Stimulated activated CD4-positive, alpha-beta T cell treated with anti-CD3 and anti-CD28 coated beads, Interleukin-4, amount 100 ng/mL, for 24 hours (primary cell): ENCODE data around the gene PBX1.

Experiments used
- DNase-seq: peaks from one replicate; pipeline ENCODE4 v3.0.0-alpha.2; 2020

The PBX1 gene

DNA sequence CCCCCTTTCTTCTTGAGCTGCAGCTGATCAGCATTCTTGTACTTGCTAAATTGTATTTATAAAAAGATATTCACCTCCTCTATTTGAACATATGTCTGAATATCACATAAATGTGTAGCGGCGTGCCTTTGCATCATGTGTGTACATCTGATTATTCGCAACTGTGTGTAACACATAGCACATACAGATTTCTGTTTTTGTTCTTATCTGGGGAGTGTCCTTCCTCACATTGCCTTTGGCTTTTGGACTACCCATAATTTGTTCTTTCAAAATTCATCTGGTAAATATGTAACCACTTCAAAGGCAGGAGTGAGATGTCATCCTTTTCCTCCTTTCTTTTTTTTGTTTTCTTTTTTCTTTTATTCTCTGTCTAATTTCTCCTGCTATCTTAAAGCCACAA, 113.6 kb downstream of the PBX1 start:
- DNase-seq, result no peak

DNA sequence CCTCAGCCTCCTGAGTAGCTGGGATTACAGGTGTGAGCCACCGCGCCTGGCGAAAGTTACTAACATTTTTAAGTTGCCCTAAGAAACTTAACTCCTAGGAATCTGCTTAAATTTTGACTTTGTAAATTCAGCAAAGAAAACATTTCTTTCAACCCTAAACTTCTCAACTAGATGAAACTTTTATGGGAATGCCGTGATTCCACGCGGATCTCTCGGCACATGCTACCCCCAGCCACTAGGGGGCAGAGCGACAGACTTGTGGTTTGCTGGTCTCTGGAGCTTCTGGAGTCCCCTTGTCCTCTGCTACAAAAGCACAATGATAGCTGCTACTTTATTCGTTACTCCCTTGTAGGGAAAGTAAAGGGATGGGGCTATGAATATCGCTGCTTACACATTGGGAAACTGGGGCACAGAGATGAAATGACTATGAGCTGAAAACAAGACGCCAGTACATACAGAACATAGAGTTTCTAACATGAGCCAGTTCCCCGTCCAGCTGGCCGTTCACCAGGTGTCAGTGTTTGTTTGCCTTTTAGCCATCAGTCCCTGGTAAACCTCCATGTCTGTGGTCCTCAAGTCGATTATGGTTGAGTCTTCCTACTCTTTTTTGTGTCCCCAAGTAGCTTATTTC, 114.7 kb downstream of the PBX1 start:
- DNase-seq, result no peak

DNA sequence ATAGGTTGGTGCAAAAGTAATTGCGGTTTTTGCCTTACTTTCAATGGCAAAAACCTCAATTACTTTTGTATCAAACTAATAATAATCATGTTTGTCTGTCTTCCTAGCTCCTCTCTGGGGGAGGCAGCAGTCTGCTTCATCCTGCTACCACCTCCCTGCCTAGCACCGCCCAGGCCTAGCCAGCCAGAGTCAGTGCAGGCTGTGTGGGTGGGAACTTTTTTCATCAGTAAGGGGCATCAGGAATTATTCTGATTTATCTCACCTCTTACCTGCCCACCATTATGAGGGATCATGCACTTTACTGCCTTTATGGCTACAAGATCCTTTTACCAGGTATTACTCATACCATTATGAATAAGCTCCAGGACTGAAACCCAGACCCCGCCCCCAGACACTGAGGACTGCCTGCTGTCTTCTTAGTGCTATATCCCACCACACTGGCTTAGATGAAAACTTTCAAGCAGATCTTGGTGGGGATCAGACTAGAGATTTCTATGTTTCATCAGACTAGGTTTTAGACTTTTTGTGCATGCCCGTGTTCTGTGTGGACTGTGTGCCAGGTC, 116.4 kb downstream of the PBX1 start:
- no peak for DNase-seq

DNA sequence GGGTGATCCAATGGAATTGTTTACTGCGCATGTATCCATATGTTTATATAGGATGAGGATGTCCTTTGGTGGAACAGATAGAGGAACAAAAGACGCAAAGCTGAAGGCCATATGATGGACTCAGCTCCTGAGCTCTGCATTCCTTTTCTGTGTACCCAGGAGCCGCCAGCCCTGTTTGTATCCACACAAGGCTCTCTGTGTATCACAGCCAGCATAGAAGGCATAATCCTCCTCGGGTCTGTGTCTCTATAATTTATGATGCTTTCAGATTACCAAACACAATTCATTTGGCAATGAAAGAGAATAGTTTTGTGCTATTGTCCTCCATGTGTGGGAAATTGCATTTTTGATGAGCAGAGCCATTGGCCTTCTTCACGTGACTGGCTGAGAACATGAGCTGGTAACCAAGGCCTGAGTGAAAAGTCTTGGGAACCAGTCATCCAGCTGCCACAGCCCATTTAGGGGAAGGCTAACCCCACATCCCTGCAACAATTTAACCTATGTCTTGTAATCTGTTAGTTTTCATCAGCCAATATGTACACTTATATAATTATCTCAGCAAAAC, 119.2 kb downstream of the PBX1 start:
- no peak for DNase-seq

DNA sequence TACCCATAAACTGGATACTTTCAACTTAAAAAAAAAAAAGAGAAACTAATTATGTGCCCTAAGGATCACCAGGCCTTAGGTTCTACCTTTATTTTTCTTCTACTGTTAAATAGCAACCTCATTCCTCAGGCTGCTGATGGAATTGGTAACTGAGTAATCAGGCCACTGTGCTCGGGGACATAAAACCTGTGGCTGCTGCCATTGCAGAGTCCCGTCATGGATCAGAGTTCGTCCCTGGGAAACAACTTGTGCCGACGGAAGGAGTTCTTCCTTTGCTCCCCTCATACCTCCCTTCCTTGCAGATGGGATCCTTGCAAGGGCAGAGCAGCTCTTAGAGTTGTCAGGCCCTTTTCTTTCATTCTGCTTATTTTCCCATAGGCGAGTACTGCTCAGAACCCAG, 123.6 kb downstream of the PBX1 start:
- DNase-seq, result no peak

DNA sequence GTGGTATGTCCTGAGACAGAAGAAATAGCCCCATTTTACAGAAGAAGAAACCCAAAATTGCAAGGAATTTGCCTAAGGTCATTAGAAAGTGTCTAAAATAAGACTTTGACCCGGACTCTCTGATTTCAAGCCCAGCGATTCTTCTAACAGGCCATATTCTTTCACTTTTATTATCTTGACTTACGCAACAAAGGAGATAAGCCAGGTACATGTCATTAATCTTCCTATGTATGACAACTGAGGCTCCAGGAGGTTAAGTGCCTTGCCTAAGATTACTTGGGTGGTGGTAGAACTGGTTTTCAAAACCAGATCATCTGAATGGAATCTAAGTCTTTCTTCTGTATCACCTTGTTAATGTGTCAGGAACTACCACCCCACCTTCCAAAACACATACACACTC, 124.3 kb downstream of the PBX1 start:
- no peak for DNase-seq

DNA sequence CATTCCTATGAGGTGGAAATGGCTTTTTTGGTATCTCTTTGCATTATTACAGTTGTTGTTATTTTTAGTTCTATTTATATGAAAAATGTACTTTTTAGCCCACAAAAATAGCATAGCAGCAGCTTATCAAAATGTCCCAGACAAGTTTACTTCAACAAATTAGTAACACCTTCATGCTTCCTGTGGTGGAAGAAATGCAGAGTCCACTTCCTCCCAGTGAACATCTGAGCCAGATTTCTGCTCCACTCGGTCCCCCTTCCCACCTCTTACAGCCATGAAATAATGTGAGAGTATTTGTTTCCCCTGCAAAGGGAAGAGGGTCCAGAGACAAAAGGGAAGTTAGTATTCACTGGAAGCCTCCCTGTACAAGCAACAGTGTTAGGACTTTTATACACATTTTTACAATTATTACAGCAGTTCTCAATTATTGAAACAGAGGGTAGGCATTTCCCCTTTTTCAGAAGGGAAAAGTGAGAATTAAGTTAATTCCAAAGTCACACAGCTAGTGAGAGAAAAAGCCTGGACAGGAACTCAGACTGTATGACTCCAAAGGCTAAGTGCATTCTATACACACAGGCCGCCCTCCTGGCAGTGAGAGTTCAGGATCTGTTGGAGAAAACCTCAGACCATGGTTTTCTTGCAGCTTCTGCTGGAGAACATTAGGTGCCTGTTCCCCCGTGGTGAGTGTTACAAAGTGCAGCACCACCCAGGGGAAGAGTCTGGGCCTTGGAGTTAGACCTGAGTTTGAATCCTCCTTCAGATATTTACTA, 126.5 kb downstream of the PBX1 start:
- DNase-seq, result no peak

DNA sequence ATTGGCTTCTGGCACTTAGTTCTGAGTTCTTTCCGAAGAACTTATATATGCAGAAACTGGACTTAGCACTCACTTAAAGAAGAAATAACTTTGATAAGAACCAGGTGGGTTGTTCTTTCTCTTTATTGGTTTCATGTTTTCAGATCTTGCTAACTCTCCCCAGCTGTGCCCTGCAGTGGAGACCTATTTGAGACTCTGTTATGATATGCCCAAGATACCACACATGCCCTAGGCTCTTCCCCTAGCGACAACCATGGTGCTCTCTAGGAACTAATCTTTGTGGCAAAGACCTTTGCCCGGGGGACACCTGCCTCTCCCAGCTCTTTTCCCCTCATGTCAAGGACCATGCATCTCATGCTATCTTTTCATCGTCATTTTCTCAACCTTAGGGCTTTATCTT, 128.8 kb downstream of the PBX1 start:
- no peak for DNase-seq

DNA sequence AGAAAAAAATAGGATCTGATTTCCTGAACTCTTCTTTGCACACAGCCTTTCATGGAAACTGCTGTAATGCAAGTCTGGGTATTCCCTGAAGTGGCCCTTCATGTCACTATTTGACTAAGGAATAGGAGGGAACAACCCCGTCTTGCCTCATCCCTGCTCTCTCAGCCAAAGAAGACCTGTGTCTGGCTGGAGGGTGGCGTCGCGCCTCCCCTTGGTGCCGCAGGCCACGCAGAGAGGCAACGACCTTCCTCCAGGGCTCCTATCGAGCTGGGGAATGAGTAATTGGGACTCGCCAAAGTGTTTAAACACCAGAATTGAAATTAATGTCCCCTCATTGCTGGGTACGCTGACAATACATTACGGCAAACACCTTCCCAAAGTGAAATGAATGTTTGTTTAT, 129.8 kb downstream of the PBX1 start:
- no peak for DNase-seq

DNA sequence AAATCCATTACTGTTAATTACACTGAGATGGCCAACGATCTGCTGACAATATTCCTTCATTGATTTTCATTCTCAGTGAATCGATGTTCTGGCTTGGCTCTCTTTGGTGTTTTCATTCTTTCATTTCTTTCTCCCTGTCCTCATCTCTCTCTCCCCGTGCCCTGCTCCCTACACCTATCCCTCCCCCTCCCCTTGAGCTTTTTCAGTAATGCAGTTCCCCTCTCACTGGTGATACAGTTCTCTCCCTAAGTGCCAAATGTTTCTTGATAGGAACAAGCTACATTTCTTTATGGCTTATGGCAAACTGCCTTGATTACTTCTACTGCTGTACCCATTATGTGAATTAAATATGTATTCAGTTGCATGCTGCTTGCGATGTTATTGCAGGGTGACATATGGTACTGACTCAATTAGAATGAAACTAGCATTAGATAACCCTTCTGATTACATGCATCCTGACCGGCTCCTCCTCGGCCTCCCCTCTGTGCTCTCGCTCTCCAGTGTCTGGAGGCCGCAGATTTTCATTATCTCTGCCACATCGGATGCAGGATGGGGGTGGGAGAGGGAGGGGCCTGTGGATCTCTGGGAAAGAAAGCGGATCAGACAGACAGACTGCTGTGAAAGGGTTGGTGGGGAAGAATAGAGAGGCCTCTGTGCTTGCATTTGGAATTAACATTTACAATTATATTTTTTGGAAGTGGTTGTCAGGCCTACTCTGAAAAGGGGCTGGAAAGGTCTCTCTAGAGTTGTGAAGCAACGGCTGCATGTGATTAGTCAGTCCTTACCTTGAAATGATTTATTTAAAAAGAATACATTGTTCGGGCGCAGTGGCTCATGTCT, 130.9 kb downstream of the PBX1 start:
- DNase-seq, result no peak

DNA sequence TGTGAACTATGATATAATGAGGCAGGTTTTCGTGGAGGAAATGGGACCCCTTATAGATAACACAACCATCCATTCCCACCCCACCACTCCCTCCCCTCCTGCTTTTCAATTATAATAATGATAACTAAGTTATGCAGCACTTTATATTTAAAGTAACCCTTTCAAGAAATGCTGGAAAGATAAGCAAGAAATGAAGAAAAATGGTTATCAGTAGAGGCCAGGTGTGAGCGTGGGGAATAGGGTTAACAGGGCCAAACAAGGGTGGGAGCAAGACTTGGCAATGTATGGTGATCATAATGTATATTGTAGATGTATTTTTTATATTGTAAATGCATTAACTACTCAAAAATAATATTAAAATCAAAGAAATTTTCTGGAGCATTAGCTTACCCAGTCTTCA, 133.4 kb downstream of the PBX1 start:
- no peak for DNase-seq

DNA sequence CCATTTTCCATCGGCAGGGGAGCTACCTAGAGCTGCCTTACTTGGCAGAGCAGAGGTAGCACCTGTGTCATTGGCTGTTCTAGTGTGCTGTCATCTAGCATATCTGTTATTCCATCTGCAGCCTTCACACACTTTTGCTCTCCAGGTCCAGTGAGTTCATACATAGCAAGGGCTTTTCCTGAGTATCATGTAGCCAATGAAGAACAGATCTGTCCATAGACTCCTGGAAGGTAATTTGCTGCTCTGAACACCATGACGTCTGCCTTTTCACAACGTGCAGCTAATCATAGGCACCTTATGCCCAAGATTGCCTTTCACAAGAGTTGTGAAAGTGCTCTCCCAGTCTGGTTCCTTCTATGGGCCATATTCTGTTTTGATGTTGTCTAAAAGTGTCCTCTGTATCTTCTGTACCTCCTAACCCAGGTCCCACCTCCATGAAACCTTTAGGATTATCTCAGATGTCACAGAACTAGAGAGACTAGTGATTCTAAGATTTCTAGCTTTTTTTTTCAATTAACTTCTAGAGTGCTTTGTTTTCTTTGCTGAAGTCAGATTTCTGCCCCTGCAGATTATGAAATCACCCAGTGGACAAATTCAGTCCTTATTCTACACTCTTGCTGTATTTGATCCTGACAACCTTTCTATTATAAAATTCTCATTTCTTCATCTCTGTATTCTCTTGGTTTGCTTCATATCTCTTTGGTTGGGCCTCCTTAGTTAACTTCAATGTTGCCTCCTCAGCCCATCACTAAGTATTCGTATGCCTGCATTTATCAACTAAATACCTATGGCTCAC, 134.8 kb downstream of the PBX1 start:
- DNase-seq, result no peak

DNA sequence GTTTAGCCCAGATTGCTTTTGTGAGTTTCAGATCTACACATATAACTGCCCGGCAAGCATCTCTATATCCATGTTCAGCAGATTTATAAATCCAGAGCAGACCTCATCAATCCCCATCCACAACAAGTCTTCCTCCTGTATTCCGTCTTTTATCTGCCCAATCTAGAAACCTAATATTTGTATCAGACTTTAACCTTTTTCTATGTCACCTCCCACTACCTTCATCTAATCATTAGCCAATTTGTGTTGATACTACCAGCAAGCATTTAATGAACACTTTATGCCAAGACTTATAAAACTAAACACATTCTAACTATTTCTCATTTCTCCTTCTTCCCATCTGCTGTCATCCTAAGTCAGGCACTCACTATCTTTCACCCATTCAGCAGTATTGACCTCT, 135.5 kb downstream of the PBX1 start:
- no peak for DNase-seq

DNA sequence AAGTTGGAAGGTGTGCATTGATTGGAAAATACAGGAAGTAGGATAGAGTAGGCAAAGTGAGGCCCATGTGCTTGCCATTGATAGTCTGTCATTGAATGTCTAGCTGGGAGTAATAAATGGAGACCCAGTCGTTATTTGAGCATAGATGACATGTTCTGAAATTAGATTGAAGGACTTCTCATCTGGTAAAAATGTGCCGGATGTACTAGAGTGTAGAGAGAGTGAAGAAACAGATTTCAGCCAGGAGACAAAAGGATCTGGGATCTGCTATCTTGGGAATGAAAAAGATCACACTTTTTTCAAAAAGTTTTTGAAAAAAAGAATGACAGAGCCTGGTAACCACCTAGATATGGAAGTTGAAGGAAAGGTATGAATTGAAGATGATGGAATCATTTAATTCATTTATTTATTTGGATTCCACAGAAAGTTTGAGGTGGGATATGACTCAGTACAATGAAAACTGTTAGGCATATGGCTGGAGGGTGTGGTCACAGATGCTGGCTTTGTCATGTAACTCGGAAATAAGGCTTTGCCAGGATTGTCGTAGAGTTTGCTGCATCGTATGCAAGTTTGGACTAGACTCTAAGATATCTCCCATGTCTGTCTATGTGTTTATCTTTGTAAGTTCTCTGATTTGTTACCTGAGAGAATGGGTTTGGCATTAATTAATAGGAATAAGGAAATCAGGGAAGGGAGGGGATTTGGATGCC, 137.1 kb downstream of the PBX1 start:
- DNase-seq, result no peak

DNA sequence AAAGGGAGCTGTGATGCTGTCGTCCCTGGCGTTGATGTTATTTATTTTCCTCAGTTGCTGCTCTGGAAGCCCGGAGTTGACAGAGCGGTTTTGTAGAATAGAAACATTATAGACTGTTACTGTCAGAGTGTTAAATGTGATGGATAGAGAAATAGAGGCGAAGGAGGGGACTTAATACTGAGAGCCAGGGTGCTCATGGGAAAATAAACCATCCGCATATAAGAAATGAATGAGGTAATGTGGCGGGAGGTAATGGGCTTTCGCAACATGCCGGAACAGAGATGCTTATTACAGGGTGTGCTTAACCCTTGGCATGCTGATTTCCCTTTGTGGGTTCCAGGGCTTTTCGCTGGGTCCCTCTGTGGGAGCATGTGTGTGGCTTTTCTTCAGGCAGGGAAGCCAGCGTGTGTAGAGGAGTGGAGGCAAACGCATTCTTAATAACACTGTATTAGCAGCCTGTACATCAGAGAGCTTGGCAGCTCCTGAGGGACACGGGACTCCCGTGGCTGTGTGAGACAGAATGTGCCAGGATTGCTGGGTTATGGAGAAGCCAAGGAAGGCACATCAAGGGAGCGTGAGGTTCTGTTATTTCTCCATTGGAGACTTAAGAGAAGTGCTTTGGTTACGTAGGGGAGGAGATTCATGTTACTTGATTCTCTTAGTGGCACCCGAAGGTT, 141.0 kb downstream of the PBX1 start:
- no peak for DNase-seq

DNA sequence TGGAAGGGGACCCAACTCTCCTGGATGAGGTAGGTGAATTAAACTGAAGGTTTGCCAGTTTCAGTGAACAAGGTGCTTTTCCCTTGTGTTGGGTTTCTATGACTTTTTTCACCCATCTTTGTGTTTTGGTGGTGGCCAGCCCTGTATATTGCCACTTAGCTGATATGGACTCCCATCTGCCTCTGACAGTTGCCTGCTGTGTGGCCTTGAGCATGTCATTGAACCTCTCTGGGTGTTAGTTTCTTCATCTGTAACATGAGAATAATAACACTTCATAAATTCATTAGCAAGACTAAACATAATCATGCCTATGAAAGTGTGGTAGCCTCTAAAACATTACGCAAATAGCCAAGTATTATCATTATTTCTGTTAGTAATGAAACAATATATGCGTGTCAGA, 141.7 kb downstream of the PBX1 start:
- DNase-seq, result no peak

DNA sequence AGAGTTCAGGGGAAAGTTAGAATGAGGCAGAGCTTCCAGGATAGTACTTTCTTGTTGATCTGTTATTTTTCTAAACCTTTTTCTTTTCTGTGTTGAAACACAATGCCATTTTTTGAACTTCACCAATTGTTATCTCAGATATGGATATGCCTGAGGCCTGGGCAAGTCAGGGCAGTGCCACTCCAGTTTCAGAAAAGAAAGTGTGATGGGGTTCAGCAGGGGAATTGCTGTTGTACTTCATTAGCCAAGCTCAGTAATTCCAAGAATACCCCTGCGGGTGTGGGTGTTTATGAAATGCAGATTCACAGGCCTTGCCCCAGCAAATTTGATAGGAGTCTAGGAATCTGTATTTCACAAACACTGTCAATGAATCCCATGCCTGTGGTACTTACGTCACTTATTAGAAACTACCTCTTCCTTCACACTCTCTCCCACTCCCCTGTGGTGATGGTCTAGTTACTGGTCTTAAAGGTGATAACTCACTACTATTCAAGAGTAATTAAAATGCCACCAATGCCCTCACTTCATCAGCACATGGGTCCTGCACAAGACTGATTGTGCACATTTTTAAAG, 142.3 kb downstream of the PBX1 start:
- DNase-seq, result no peak

DNA sequence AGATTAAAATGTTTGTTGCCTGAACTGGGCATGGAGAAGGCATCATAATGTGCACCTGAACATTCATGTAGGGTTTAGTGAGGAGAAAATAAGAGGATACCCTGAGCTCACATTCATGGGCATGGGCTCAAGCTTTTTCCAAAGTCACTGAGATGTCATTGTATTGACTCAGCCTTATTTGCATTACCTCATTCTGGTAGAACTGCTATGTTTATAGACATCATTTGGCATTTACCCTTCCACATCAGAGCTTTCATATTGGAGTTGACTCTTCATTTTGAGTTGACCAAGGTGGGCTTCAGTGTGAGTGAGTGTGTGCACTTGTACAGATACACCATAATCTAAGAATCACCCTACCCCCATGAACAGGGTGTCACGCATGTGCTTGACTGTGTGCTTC, 143.2 kb downstream of the PBX1 start:
- DNase-seq, result no peak

DNA sequence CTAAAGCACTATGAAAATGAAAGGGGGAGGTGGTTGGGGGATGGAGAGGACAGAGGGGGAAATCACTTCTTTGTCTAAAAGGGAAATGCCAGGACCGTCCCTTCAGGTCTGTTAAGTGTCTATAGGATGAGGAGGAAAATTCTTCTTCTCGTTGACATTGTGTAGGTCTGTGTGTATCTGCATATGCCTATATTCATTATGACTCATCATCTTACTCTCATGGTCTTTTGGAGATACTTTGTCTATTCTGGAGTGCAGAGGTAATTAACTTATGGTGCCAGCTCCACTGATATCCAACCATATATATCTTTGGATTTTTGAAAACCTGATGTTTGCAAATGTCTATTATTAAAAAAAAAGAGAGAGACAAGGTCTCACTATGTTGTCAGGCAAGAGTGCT, 143.7 kb downstream of the PBX1 start:
- DNase-seq, result no peak

DNA sequence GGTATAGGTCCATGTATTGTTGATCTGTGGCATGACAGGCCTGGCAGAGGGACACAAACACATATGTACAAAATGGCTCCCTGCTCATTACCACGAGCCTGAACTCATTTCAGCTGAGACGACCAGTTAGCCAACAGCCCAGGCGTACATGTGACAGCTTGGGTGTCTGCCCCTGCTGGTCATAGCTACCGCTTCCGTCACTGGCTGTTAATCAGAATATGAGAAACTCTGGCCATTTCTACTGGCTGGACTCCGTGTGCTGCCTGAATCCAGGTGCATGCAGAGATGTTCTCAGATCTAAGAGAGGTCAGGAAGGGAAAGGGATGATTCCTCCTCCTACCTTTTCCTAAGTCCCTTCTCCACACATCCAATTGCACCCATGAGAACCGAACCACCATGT, 144.5 kb downstream of the PBX1 start:
- DNase-seq, result no peak

DNA sequence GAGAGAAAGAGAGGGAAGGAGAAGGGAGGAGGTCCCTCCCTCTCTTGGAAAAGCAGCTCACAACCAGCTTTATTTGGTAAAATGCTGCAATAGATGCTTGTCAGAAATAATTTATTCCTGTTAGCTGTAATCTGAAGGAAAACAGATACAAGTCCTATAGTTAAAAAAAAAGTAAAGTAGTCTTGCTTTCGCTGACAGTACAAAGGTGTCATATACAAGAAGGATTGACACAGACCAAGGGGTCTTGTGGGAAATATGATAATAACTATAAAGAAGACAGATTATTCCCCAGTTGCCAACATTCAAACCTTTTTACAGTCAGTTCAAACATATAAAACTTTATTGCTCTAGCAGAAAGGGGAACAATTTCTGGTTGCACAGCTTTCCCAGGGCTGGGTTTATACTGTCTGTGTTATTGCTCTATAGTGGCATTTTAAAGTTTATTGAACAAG, 145.0 kb downstream of the PBX1 start:
- no peak for DNase-seq
